ENCODE results near the gene ALG2. TPM values are rescaled to one million over a fixed set of nuclear protein-coding genes. Genes with fewer than 3 reads are reported as not detected.
A peak's percentile ranks its signal among the peaks of the same experiment; 100 is the strongest.

Gene ALG2
- total and polyA plus RNA-seq, 9 of the 15 experiments (the other 6 are each of a cell fraction or from before 2014, with no cell fraction given): 4.9 to 41.9 (median 20.2) TPM

DNA sequence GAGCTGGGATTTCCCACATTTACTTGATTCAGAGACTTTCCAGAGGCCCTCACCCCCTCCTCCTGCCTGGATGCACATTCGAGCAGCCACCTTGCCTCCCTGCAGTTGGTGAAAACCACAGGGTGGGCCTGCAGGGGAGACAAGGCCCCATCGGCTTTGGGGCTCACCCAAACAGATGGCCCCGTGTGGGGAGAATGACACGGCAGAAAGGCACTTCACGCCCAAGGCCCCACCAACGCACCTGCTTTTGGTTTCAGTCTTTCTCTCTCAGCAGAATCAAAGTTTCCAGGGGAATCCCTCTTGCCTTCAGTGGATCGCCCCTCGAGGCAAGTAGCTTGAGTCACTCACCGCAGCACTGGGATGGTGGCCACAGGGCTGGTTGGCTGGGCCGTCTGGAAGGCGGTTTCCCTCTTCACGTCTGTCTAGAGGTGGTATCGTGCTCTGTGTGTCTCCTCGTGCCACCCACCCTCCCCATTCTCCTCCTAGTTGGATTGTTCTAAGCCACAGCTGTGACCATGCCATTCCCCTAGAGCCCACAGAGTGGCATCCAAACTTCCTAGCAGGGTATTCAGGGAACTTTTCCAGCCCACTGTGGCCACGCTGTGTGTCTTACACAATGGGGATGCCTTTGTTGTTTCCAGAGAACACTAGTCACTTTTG is 32.2 kb upstream of the ALG2 start (continued):
- TF ChIP-seq, protein P1, sequence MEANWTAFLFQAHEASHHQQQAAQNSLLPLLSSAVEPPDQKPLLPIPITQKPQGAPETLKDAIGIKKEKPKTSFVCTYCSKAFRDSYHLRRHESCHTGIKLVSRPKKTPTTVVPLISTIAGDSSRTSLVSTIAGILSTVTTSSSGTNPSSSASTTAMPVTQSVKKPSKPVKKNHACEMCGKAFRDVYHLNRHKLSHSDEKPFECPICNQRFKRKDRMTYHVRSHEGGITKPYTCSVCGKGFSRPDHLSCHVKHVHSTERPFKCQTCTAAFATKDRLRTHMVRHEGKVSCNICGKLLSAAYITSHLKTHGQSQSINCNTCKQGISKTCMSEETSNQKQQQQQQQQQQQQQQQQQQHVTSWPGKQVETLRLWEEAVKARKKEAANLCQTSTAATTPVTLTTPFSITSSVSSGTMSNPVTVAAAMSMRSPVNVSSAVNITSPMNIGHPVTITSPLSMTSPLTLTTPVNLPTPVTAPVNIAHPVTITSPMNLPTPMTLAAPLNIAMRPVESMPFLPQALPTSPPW (CRISPR knock-in tag; IDR thresholded peaks at IDR 0.05): 0 out of 2 replicates have a peak, but pooled peaks have one; percentile 3
- TF ChIP-seq ZNF444 (CRISPR knock-in tag; IDR thresholded peaks at IDR 0.05) (no peak), ESRRA (IDR thresholded peaks at IDR 0.05; ENCODE audit: borderline replicate concordance, low read depth) (peak; percentile 27; the same call in 1 of the 2 replicates), ZFP1 (CRISPR knock-in tag; IDR thresholded peaks at IDR 0.05) (no peak), ESRRB (CRISPR knock-in tag; IDR thresholded peaks at IDR 0.05; ENCODE audit: borderline replicate concordance) (no peak)
- TF ChIP-seq, protein P2, sequence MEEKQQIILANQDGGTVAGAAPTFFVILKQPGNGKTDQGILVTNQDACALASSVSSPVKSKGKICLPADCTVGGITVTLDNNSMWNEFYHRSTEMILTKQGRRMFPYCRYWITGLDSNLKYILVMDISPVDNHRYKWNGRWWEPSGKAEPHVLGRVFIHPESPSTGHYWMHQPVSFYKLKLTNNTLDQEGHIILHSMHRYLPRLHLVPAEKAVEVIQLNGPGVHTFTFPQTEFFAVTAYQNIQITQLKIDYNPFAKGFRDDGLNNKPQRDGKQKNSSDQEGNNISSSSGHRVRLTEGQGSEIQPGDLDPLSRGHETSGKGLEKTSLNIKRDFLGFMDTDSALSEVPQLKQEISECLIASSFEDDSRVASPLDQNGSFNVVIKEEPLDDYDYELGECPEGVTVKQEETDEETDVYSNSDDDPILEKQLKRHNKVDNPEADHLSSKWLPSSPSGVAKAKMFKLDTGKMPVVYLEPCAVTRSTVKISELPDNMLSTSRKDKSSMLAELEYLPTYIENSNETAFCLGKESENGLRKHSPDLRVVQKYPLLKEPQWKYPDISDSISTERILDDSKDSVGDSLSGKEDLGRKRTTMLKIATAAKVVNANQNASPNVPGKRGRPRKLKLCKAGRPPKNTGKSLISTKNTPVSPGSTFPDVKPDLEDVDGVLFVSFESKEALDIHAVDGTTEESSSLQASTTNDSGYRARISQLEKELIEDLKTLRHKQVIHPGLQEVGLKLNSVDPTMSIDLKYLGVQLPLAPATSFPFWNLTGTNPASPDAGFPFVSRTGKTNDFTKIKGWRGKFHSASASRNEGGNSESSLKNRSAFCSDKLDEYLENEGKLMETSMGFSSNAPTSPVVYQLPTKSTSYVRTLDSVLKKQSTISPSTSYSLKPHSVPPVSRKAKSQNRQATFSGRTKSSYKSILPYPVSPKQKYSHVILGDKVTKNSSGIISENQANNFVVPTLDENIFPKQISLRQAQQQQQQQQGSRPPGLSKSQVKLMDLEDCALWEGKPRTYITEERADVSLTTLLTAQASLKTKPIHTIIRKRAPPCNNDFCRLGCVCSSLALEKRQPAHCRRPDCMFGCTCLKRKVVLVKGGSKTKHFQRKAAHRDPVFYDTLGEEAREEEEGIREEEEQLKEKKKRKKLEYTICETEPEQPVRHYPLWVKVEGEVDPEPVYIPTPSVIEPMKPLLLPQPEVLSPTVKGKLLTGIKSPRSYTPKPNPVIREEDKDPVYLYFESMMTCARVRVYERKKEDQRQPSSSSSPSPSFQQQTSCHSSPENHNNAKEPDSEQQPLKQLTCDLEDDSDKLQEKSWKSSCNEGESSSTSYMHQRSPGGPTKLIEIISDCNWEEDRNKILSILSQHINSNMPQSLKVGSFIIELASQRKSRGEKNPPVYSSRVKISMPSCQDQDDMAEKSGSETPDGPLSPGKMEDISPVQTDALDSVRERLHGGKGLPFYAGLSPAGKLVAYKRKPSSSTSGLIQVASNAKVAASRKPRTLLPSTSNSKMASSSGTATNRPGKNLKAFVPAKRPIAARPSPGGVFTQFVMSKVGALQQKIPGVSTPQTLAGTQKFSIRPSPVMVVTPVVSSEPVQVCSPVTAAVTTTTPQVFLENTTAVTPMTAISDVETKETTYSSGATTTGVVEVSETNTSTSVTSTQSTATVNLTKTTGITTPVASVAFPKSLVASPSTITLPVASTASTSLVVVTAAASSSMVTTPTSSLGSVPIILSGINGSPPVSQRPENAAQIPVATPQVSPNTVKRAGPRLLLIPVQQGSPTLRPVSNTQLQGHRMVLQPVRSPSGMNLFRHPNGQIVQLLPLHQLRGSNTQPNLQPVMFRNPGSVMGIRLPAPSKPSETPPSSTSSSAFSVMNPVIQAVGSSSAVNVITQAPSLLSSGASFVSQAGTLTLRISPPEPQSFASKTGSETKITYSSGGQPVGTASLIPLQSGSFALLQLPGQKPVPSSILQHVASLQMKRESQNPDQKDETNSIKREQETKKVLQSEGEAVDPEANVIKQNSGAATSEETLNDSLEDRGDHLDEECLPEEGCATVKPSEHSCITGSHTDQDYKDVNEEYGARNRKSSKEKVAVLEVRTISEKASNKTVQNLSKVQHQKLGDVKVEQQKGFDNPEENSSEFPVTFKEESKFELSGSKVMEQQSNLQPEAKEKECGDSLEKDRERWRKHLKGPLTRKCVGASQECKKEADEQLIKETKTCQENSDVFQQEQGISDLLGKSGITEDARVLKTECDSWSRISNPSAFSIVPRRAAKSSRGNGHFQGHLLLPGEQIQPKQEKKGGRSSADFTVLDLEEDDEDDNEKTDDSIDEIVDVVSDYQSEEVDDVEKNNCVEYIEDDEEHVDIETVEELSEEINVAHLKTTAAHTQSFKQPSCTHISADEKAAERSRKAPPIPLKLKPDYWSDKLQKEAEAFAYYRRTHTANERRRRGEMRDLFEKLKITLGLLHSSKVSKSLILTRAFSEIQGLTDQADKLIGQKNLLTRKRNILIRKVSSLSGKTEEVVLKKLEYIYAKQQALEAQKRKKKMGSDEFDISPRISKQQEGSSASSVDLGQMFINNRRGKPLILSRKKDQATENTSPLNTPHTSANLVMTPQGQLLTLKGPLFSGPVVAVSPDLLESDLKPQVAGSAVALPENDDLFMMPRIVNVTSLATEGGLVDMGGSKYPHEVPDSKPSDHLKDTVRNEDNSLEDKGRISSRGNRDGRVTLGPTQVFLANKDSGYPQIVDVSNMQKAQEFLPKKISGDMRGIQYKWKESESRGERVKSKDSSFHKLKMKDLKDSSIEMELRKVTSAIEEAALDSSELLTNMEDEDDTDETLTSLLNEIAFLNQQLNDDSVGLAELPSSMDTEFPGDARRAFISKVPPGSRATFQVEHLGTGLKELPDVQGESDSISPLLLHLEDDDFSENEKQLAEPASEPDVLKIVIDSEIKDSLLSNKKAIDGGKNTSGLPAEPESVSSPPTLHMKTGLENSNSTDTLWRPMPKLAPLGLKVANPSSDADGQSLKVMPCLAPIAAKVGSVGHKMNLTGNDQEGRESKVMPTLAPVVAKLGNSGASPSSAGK (IDR thresholded peaks at IDR 0.05): 0 out of 2 replicates have a peak, but pooled peaks have one; percentile 33
- TF ChIP-seq, protein P3, sequence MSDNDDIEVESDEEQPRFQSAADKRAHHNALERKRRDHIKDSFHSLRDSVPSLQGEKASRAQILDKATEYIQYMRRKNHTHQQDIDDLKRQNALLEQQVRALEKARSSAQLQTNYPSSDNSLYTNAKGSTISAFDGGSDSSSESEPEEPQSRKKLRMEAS (CRISPR knock-in tag; IDR thresholded peaks at IDR 0.05): peak; percentile 50; the same call in 1 of the 2 replicates
- TF ChIP-seq, protein P4, sequence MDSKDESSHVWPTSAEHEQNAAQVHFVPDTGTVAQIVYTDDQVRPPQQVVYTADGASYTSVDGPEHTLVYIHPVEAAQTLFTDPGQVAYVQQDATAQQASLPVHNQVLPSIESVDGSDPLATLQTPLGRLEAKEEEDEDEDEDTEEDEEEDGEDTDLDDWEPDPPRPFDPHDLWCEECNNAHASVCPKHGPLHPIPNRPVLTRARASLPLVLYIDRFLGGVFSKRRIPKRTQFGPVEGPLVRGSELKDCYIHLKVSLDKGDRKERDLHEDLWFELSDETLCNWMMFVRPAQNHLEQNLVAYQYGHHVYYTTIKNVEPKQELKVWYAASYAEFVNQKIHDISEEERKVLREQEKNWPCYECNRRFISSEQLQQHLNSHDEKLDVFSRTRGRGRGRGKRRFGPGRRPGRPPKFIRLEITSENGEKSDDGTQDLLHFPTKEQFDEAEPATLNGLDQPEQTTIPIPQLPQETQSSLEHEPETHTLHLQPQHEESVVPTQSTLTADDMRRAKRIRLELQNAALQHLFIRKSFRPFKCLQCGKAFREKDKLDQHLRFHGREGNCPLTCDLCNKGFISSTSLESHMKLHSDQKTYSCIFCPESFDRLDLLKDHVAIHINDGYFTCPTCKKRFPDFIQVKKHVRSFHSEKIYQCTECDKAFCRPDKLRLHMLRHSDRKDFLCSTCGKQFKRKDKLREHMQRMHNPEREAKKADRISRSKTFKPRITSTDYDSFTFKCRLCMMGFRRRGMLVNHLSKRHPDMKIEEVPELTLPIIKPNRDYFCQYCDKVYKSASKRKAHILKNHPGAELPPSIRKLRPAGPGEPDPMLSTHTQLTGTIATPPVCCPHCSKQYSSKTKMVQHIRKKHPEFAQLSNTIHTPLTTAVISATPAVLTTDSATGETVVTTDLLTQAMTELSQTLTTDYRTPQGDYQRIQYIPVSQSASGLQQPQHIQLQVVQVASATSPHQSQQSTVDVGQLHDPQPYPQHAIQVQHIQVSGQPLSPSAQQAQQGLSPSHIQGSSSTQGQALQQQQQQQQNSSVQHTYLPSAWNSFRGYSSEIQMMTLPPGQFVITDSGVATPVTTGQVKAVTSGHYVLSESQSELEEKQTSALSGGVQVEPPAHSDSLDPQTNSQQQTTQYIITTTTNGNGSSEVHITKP (IDR thresholded peaks at IDR 0.05; ENCODE audit: partially characterized antibody): peak; percentile 92
